Measurements from ENCODE around the gene GRHPR. TPM values are rescaled to one million over a fixed set of nuclear protein-coding genes. Genes with fewer than 3 reads are reported as not detected.

GRHPR gene
- total and polyA plus RNA-seq, 8 donors = 75.2 to 120 (median 103) TPM

DNA sequence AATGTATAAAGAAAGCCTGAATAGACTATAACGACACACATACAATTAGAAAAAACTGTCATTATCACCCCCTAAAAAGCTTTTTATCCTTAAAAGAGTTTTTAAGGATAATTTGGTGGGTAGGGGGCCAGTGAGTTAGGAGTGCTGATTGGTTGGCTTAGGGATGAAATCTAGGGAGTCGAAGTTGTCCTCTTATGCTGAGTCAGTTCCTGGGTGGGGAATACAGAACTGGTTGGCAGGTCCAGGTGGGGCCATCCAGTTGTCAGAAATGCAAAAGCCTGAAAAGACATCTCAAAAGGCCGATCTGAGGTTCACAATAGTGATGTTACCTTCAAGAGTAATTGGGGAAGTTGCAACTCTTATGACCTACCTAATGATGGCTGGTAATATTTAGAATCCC lies 29.1 kb downstream of the GRHPR start:
- no peaks in the 10 kb centered on the region for H3K9me3 ChIP-seq
- DNase-seq = no peak
- H3K27ac ChIP-seq = no peak overlapping the region
- H3K36me3 ChIP-seq = peaks cover 0 to 14% of the 10 kb centered on the region in 2 donors
- H3K4me3 ChIP-seq = no peak overlapping the region
- TF ChIP-seq, protein P1, sequence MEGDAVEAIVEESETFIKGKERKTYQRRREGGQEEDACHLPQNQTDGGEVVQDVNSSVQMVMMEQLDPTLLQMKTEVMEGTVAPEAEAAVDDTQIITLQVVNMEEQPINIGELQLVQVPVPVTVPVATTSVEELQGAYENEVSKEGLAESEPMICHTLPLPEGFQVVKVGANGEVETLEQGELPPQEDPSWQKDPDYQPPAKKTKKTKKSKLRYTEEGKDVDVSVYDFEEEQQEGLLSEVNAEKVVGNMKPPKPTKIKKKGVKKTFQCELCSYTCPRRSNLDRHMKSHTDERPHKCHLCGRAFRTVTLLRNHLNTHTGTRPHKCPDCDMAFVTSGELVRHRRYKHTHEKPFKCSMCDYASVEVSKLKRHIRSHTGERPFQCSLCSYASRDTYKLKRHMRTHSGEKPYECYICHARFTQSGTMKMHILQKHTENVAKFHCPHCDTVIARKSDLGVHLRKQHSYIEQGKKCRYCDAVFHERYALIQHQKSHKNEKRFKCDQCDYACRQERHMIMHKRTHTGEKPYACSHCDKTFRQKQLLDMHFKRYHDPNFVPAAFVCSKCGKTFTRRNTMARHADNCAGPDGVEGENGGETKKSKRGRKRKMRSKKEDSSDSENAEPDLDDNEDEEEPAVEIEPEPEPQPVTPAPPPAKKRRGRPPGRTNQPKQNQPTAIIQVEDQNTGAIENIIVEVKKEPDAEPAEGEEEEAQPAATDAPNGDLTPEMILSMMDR (IDR thresholded peaks at IDR 0.05) = no peak
- H3K27me3 ChIP-seq = no peaks in the 10 kb centered on the region
- intact Hi-C loops (cut with DNase I) = no loop called here
- ATAC-seq = no peak
- no peaks in the 10 kb centered on the region for H3K4me1 ChIP-seq

DNA sequence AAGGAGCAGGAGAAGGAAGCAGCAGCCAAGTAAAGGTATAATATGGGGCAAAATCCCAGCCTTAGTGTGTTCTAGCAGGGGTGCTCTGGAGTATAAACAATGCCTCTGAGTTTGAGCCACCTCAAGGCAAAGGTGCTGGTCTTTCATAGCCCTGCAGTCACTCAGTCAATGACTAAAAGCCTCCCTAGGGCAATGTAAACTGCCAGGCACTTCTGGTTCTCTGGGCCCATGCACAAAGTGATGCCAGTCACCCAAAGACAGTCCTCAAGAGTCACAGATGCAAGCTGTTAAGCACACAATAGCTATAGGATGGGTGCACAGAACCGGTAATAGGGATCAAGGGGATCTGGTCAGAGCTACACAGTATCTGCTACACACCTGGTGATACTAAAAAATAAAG lies 30.1 kb downstream of the GRHPR start:
- Histone ChIP-seq H3K4me3 (no peak overlapping the region), H3K27me3 (no peaks in the 10 kb centered on the region), H3K9me3 (no peaks in the 10 kb centered on the region), H3K36me3 (peaks cover 0 to 14% of the 10 kb centered on the region in 2 donors), H3K27ac (no peak overlapping the region), H3K4me1 (no peaks in the 10 kb centered on the region)
- intact Hi-C loops (cut with DNase I) = no loop called here
- DNase-seq = no peak
- no peak for ATAC-seq
- TF ChIP-seq, protein P1 (IDR thresholded peaks at IDR 0.05) = no peak

DNA sequence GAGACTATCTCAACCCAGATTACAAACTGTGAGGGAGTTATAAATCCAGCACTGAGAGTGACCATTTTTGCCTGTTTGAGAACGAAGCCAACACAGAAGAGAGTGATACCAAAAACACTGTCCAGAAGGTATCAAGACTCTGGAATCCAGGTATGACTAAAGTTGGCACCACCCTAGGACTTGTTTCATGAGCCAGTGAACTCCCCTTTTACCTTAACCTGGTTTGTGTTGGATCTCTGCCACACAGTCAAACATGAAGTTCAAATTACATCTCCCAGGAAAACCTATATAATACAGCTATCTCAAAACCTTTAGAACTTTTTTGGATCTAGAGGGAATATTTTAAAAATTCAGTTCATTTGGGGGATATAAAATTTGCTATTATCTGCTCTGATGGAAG lies 31.3 kb downstream of the GRHPR start:
- H3K4me3 ChIP-seq = no peak overlapping the region
- TF ChIP-seq, protein P1 (IDR thresholded peaks at IDR 0.05) = no peak
- DNase-seq = no peak
- intact Hi-C loops (cut with DNase I) = no loop called here
- H3K27me3 ChIP-seq = no peaks in the 10 kb centered on the region
- ATAC-seq = no peak
- no peak overlapping the region for H3K27ac ChIP-seq
- H3K9me3 ChIP-seq = no peaks in the 10 kb centered on the region
- H3K4me1 ChIP-seq = no peaks in the 10 kb centered on the region
- H3K36me3 ChIP-seq = peaks cover 0 to 11% of the 10 kb centered on the region in 2 donors

DNA sequence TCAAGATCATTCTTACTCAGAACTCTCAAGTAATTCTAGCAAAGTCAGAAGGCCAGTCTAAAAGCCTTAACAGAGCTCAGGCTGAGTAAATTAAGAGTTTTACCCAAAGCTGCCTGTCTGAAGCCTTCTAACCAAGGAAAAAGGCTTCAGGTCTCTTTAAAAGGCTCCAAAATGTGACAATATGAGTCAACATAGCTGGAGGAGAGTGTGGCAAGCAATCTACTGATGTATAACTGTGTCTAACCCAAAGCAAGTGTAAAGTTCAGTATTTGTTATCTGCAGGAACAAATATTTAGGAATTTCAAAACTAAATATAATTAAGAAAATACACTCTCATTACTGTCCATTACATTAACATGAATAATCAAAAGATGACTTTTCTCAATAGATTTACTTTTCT lies 31.7 kb downstream of the GRHPR start:
- H3K4me1 ChIP-seq = no peaks in the 10 kb centered on the region
- no peaks in the 10 kb centered on the region for H3K9me3 ChIP-seq
- TF ChIP-seq, protein P1 (IDR thresholded peaks at IDR 0.05) = no peak
- H3K27me3 ChIP-seq = no peaks in the 10 kb centered on the region
- H3K4me3 ChIP-seq = no peak overlapping the region
- H3K36me3 ChIP-seq = peaks cover 0 to 7% of the 10 kb centered on the region in 2 donors
- intact Hi-C loops (cut with DNase I) = no loop called here
- no peak overlapping the region for H3K27ac ChIP-seq
- DNase-seq = no peak
- ATAC-seq = no peak

DNA sequence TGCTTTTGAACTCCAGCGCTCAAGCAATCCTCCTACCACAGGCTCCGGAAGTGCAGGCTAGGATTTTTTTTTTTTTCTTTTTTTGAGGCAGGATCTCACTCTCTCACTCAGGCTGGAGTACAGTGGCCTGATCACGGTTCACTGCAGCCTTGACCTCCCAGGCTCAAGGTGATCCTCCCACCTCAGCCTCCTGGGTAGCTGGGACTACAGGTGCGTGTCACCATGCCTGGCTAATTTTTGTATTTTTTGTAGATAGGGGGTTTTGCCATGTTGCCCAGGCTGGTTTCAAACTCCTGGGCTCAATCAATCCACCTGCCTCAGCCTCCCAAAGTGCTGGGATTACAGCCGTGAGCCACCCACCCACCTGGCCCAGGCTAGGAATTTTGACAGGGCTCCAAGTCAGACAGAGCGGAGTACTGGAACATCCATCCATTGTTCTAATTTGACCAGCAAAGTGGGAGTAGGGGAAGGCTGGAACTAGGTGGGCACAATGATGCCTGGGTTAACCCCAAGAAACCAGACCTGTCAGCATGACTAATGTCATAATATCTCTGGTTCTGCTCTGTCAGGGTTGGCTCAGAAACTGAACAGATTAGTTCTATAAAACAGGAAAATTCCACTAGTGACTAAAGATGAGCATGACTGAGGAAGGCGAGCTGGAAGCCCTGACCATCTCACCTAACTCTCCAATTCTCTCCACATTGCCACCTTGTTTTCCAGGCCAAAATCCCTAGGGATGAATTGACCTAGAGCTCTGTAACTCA lies 33.6 kb downstream of the GRHPR start:
- intact Hi-C loops (cut with DNase I) = no loop called here
- DNase-seq = no peak
- TF ChIP-seq, protein P1 (IDR thresholded peaks at IDR 0.05) = no peak
- Histone ChIP-seq H3K27me3 (no peaks in the 10 kb centered on the region), H3K4me1 (no peaks in the 10 kb centered on the region), H3K27ac (no peak overlapping the region), H3K9me3 (no peaks in the 10 kb centered on the region), H3K36me3 (no peaks in the 10 kb centered on the region), H3K4me3 (no peak overlapping the region)
- ATAC-seq = no peak

All from left lung (tissue), 10 donors.